ACC112 (cell line): ENCODE results near the gene ATP13A3.
A peak's percentile ranks its signal among the peaks of the same experiment; 100 is the strongest.

ENCODE experiments used
- H2AFZ ChIP-seq: fragments of 200-600 bp; sonication (generic); one replicate; pipeline ENCODE4 v1.6.0; 2017; ENCODE audit warnings: antibody characterized with exemption, low read length; ENCODE audit not compliant: unreplicated experiment
- H3K27ac ChIP-seq: fragments of 200-600 bp; sonication (generic); 2 replicates; pipeline ENCODE4 v1.5.1; 2014; ENCODE audit warnings: low read depth, mild to moderate bottlenecking, antibody characterized with exemption, low read length, moderate library complexity
- H3K27me3 ChIP-seq: fragments of 200-600 bp; sonication (generic); 2 replicates; pipeline ENCODE4 v1.6.1; 2014; ENCODE audit warnings: mild to moderate bottlenecking, antibody characterized with exemption, low read length, moderate library complexity, mixed read lengths; ENCODE audit not compliant: insufficient read depth
- H3K36me3 ChIP-seq: fragments of 200-600 bp; sonication (generic); 2 replicates; pipeline ENCODE4 v1.6.1; 2016; ENCODE audit warnings: mild to moderate bottlenecking, antibody characterized with exemption, low read length, moderate library complexity, mixed read lengths; ENCODE audit not compliant: insufficient read depth
- H3K4me1 ChIP-seq: fragments of 200-600 bp; sonication (generic); one replicate; pipeline ENCODE4 v1.6.1; 2016; ENCODE audit warnings: low read length, mixed read lengths; ENCODE audit not compliant: insufficient read depth, unreplicated experiment, control insufficient read depth
- H3K4me3 ChIP-seq: fragments of 200-600 bp; sonication (generic); 2 replicates; pipeline ENCODE4 v1.5.1; 2014; ENCODE audit warnings: mild to moderate bottlenecking, low read depth, low read length
- H3K79me2 ChIP-seq: fragments of 200-600 bp; sonication (generic); one replicate; pipeline ENCODE4 v1.6.0; 2016; ENCODE audit warnings: low read length; ENCODE audit not compliant: control insufficient read depth, unreplicated experiment, insufficient read depth

ATP13A3 gene

GRCh38 chr3:194375473-194376240 lies 111.1 kb downstream of the ATP13A3 start:
- H3K36me3 ChIP-seq: no peaks in the 10 kb centered on the region
- no peak overlapping the region for H3K27ac ChIP-seq
- H3K27me3 ChIP-seq: peaks cover 9% of the 10 kb centered on the region; the same call in 1 of the 2 replicates
- peaks cover 4% of the 10 kb centered on the region for H3K4me1 ChIP-seq
- H2AFZ ChIP-seq: no peak overlapping the region
- H3K4me3 ChIP-seq: no peak overlapping the region
- no peaks in the 10 kb centered on the region for H3K79me2 ChIP-seq

- Histone ChIP-seq H3K79me2 (no peaks in the 10 kb centered on the region), H3K36me3 (no peaks in the 10 kb centered on the region), H3K4me3 (no peak overlapping the region), H2AFZ (no peak overlapping the region), H3K4me1 (peaks cover 4% of the 10 kb centered on the region), H3K27me3 (peaks cover 2% of the 10 kb centered on the region; the same call in 1 of the 2 replicates), H3K27ac (no peak overlapping the region)
These were observed 111.9 kb downstream of the ATP13A3 start for GRCh38 chr3:194374935-194375334.

- no peak overlapping the region for H3K27ac ChIP-seq
- H3K27me3 ChIP-seq: peaks cover 4% of the 10 kb centered on the region; the same call in 1 of the 2 replicates
- H3K4me3 ChIP-seq: no peak overlapping the region
- H2AFZ ChIP-seq: no peak overlapping the region
- H3K36me3 ChIP-seq: no peaks in the 10 kb centered on the region
- H3K4me1 ChIP-seq: peaks cover 14% of the 10 kb centered on the region
- H3K79me2 ChIP-seq: no peaks in the 10 kb centered on the region
These were observed 112.9 kb downstream of the ATP13A3 start for GRCh38 chr3:194373899-194374298.

- H3K4me3 ChIP-seq: no peak overlapping the region
- H3K79me2 ChIP-seq: no peaks in the 10 kb centered on the region
- H3K27me3 ChIP-seq: peaks cover 5% of the 10 kb centered on the region; the same call in 1 of the 2 replicates
- no peak overlapping the region for H2AFZ ChIP-seq
- no peaks in the 10 kb centered on the region for H3K36me3 ChIP-seq
- peaks cover 22% of the 10 kb centered on the region for H3K4me1 ChIP-seq
- H3K27ac ChIP-seq: no peak overlapping the region
These were observed 113.8 kb downstream of the ATP13A3 start for GRCh38 chr3:194373028-194373427.

- H3K4me3 ChIP-seq: no peak overlapping the region
- H3K79me2 ChIP-seq: no peaks in the 10 kb centered on the region
- H3K4me1 ChIP-seq: peaks cover 18% of the 10 kb centered on the region
- no peak overlapping the region for H3K27ac ChIP-seq
- H3K36me3 ChIP-seq: no peaks in the 10 kb centered on the region
- H3K27me3 ChIP-seq: peaks cover 5% of the 10 kb centered on the region; the same call in 1 of the 2 replicates
- no peak overlapping the region for H2AFZ ChIP-seq
These were observed 116.0 kb downstream of the ATP13A3 start for GRCh38 chr3:194370753-194371152.

- no peaks in the 10 kb centered on the region for H3K79me2 ChIP-seq
- peaks cover 22% of the 10 kb centered on the region for H3K4me1 ChIP-seq
- H3K36me3 ChIP-seq: no peaks in the 10 kb centered on the region
- no peak within 1 kb of the TSS for H3K27ac ChIP-seq
- peaks cover 5% of the 10 kb centered on the region; the same call in 1 of the 2 replicates for H3K27me3 ChIP-seq
- peak within 1 kb of the TSS; percentile 55; the same call in 1 of the 2 replicates for H3K4me3 ChIP-seq
- peak within 1 kb of the TSS; percentile 83 for H2AFZ ChIP-seq
These were observed 117.1 kb downstream of the ATP13A3 start, which contains the start of gene LRRC15 for GRCh38 chr3:194369522-194370279. LRRC15 (minus strand) TSS chr3:194369743; CDS start chr3:194361043, 8,700 bp downstream.

- H3K27me3 ChIP-seq: peaks cover 5% of the 10 kb centered on the region; the same call in 1 of the 2 replicates
- peaks cover 25% of the 10 kb centered on the region for H3K4me1 ChIP-seq
- no peak overlapping the region for H2AFZ ChIP-seq
- H3K27ac ChIP-seq: no peak overlapping the region
- no peaks in the 10 kb centered on the region for H3K36me3 ChIP-seq
- no peaks in the 10 kb centered on the region for H3K79me2 ChIP-seq
- H3K4me3 ChIP-seq: 0 out of 2 replicates have a peak overlapping the region, but pooled peaks have one; percentile 55
These were observed 117.9 kb downstream of the ATP13A3 start for GRCh38 chr3:194368918-194369317.

- Histone ChIP-seq H3K4me1 (peaks cover 25% of the 10 kb centered on the region), H3K79me2 (no peaks in the 10 kb centered on the region), H3K27me3 (peaks cover 5% of the 10 kb centered on the region; the same call in 1 of the 2 replicates), H3K4me3 (no peak overlapping the region), H2AFZ (no peak overlapping the region), H3K27ac (no peak overlapping the region), H3K36me3 (no peaks in the 10 kb centered on the region)
These were observed 118.6 kb downstream of the ATP13A3 start for GRCh38 chr3:194367992-194368841.

GRCh38 chr3:194365978-194366490 lies 120.8 kb downstream of the ATP13A3 start:
- Histone ChIP-seq H3K36me3 (no peaks in the 10 kb centered on the region), H3K27ac (no peak overlapping the region), H3K27me3 (peaks cover 5% of the 10 kb centered on the region; the same call in 1 of the 2 replicates), H3K4me1 (peaks cover 25% of the 10 kb centered on the region), H3K79me2 (no peaks in the 10 kb centered on the region), H3K4me3 (no peak overlapping the region), H2AFZ (no peak overlapping the region)

GRCh38 chr3:194365526-194365925 lies 121.3 kb downstream of the ATP13A3 start:
- H3K27me3 ChIP-seq: peaks cover 5% of the 10 kb centered on the region; the same call in 1 of the 2 replicates
- H3K27ac ChIP-seq: no peak overlapping the region
- H2AFZ ChIP-seq: no peak overlapping the region
- H3K36me3 ChIP-seq: no peaks in the 10 kb centered on the region
- no peaks in the 10 kb centered on the region for H3K79me2 ChIP-seq
- no peak overlapping the region for H3K4me3 ChIP-seq
- peaks cover 25% of the 10 kb centered on the region for H3K4me1 ChIP-seq
